GM11168 (cell line): ENCODE measurements around the gene DNA2.
"Not testable (repeated sequence)": the region's sequence is repeated elsewhere in the genome, so short reads cannot be mapped to it uniquely, and the experiment has no call there.

Experiments
- in situ Hi-C: fragments of 300-500 bp; cut with MboI; formaldehyde crosslinking; loops from one replicate; pipeline ENCODE4 v1.12.0; 2022; ENCODE audit warnings: low sequenced_read_pairs; ENCODE audit not compliant: unreplicated experiment

Gene DNA2

GRCh38 chr10:68449698-68450097 lies 22.1 kb downstream of the DNA2 start:
- in situ Hi-C loops: not testable (repeated sequence)

- in situ Hi-C loops: no loop called here
Observed at GRCh38 chr10:68446179-68446578, 25.6 kb downstream of the DNA2 start.

DNA sequence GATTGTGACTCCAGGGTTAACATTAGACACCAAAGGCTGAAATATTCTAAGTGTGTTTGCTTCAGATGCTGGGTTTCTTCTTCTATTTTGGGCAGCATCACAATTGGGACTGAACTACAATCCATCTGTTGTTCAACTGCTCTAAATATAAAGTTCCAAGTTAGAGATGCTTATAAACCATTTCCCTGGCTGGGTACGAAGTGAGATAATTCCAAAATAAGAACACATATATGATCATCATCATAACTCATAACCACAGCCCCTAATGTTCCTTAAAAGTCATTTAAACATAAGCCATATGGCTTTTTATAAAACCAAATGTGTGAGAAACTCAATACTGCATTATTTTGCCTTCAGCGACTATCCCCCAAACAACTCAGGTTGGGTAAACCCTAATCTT lies 28.8 kb downstream of the DNA2 start:
- in situ Hi-C loops: no loop called here

DNA sequence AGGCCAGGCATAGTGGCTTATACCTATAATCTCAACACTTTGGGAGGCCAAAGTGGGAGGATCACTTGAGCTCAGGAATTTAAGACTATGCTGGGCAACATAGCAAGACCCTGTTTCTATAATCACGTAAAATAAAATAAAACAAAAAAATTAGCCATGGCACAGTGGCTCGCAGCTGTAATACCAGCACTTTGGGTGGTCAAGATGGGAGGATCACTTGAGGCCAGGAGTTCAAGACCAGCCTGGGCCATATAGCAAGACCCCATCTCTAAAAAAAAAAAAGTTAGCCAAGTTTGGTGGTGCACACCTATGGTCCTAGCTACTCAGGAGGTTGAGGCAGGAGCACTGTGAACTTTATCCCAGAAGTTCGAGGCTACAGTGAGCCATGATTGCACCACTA lies 30.9 kb downstream of the DNA2 start:
- in situ Hi-C loops: no loop called here

DNA sequence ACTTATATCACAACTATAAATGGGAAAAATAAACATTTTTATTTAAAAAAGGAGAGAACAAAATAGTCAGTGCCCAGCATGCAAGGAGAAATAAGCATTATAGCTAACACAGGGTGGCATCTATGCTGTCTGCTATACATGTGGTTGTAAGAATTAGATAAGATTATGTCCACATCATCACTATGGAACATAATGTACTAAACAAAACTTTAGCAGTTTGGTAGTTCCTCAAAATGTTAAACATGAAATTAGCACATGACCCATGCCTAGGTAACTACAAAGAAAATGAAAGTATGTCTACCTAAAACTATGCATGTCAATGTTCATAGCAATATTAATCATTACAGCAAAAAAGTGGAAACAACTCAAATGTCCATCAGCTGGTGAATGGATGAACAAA lies 36.0 kb downstream of the DNA2 start:
- in situ Hi-C loops: no loop called here

DNA sequence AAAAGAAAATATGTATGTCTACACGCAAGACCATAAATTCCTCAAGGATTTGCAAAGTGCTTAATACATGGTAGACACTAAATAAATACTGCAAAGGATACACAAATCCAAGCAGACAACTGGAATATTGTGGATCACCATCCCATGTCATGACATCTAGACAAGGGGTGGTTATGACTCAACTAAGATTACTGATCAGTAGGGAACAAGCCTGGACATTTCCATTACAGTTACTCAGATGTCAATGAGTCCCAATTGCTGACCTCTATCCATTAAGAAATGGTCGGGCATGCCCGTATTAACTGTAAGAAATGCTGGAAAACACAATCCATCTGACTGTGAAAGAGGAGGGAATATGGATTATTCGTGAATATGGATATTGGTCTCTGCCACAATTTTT lies 37.1 kb downstream of the DNA2 start:
- in situ Hi-C loops: no loop called here

- in situ Hi-C loops: no loop called here
Observed at GRCh38 chr10:68428396-68429104, 43.2 kb downstream of the DNA2 start.

- in situ Hi-C loops: no loop called here
Observed at GRCh38 chr10:68424454-68425014, 47.2 kb downstream of the DNA2 start.

GRCh38 chr10:68423522-68423921 lies 48.3 kb downstream of the DNA2 start:
- in situ Hi-C loops: no loop called here

- in situ Hi-C loops: no loop called here
Observed at GRCh38 chr10:68419376-68419775, 52.4 kb downstream of the DNA2 start.

DNA sequence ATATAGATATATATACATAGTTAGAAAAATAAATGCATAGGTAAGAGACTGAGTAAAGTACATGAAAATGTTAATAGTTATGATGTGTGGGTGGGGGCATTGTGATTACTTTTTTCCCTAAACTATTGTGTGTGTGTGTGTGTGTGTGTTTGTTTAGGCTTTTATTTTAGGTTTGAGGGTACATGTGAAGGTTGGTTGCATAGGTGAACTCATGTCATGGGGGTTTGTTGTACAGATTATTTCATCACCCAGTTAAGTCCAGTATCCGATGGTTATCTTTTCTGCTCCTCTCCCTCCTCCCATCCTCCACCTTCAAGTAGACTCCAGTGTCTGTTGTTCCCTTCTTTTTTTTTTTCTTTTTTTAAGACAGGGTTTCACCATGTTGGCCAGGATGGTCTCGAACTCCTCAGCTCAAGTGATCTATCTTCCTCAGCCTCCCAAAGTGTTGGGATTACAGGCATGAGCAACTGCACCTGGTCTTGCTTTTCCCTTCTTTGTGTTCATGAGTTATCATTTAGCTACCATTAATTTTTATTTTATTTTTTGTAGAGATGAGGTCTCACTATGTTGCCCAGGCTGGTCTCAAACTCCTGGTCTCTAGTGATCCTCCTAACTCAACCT lies 62.8 kb downstream of the DNA2 start:
- in situ Hi-C loops: no loop called here

DNA sequence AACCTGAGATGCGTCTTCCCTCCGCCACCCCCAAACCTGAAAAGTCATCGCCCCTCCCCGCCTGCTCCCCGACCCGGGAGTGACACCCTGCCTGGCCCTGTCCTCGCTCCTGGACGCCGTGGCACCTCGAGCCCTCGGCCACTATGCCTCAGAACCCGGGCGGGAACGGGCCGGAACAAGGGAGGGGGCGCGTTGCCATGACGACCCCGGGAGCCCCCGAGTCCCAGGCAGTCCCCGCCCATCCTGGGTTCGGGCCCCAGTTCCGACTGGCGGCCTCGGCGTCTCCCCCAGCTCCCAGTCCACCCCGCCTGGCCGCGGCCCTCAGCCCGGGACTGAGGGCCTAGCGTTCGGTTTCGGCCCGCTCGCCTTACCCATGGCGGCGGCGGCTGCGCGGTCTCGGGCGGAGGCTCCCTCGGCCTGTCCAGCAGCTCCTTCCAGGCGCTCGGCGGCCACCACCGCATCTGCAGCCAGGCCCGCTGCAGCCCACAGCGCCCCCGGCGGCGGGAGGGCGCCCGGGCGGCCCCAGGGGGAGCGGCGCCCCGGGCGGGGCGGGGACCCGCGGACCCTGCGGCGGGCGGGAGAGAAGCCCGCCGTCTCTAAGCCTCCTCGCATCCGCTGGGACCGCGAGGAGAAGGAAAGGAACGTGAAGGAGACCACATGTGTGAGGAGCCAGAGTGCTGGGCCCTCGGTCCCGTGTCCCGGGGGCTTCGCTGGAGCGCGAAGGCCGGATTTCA lies 64.8 kb downstream of the DNA2 start, which contains the start of gene RUFY2:
Gene RUFY2 (minus strand): TSS at position 463 of the 734 bp plus-strand sequence. CDS start 88 bp downstream, at position 375.
- in situ Hi-C loops: no loop called here

DNA sequence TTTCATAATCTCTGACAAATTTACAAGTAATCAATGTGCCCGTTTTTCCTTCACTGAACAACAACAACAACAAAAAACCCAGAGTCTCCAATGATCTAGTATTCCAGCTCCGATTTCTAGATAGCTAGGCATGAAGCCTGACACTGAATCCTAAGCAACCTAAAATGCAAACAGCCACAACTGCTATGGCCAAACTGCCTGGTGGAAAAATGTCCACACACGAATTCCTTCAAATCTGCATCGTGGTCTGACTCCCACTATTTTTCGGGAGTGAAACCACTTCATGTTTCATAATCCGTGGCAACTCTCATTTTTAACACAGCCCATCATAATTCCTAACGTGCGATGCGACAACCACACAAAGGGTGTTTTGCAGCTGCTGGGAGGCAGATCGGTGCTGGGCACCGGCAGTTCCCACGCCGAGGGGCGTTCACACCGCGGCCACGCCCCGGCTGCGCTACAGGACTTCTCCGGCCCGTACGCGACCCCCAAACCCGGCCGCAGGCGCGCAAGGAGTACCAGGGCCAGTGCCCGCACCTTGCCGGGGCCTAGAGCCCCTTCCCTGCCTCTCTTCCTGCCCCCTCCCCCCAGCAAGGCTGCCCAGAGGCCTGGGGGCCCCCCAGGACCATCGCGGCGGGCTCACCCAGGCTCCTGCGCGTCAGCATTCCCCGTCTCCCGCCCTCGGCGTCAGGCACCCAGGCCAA lies 65.5 kb downstream of the DNA2 start:
- in situ Hi-C loops: no loop called here

DNA sequence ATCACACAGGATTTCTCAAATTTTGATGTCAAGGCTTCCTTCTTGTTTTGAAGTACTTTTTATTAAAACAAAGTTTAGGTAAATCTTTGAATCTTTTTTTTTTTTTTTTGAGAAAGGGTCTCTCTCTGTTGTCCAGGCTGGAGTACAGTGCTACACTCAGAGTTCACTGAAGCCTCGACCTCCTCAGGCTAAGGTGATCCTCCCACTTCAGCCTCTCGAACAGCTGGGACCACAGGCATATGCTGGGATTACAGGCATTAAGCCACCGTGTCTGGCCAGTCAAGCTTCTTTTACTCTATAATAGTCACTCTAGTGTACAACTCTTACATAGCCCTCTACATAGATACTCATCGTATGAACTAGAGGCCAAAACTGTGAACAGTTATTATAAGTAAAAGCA lies 68.1 kb downstream of the DNA2 start:
- in situ Hi-C loops: no loop called here

- in situ Hi-C loops: no loop called here
Observed at GRCh38 chr10:68402276-68402675, 69.5 kb downstream of the DNA2 start.

DNA sequence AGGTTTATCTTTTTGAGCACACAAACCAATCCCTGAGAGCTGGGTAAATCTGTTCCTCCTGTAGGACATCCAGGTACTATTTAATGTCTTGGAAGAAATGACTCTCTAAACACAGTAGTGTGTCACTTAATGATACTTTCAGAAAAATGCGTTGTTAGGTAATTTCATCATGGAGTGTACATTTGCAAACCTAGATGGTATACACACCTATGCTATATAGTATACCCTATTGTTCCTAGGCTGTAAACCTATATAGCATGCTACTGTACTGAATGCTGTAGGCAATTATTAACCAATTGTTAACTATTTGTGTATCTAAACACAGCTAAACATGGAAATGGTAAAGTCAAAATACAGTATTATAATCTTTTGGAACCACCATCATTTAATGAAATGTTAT lies 74.8 kb downstream of the DNA2 start:
- in situ Hi-C loops: no loop called here

DNA sequence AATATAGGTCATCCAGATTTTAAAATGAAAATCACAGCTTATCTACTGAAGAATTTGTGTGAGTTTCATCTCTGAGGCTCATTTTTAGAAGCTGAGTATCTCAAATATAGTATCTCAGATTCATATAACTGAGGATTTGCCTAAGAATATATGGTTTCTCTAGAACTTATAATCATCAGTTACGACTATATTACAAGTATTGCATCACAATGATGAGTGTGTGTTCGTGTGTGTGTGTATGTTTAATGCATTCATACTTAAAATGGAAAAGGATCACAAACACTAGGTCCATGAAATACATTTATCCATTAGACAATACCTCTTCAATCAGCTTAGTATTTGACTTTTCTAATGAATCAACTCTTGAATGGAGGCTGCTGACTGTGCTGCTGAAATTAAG lies 86.0 kb downstream of the DNA2 start:
- in situ Hi-C loops: no loop called here

DNA sequence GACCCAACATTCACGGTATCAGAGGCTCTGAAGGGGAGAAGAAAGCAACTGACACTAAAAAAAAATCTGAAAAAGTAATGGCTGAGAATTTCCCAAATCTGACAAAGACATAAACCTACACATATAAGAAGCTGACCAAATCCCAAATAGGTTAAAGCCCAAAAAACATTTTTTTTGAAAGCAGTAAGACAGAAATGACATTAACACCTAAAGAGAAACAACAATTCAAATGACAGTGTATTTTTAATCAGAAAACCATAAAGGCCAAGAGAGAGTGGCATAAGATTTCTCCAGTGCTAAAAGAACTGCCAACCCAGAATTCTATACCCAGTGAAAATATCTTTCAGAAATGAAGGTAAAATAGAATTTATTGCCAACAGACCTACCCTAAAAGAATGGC lies 100.2 kb downstream of the DNA2 start:
- in situ Hi-C loops: no loop called here

DNA sequence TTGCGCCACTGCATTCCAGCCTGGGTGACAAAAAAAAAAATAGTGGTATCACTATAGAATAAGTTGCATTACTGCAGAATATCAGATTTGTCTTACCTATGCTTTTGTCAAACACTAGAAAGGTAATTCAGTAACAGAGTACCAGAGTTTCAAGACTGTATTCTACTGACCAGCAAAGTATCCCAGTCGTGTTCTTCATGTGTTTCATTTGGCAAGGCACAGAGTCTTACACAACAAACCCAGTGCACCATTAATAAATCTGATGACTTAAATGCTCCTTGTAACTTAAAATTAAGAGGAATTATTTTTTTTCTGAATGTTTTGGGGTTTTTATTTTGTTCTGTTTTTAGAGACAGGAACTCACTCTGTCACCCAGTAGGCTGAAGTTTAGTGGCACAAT lies 104.7 kb downstream of the DNA2 start:
- in situ Hi-C loops: no loop called here

- in situ Hi-C loops: no loop called here
Observed at GRCh38 chr10:68366600-68366999, 105.2 kb downstream of the DNA2 start.

GRCh38 chr10:68365611-68366010 lies 106.2 kb downstream of the DNA2 start:
- in situ Hi-C loops: no loop called here
